HCT116 (cell line): ENCODE measurements around the gene NPFFR1. TPM values are rescaled to one million over a fixed set of nuclear protein-coding genes. Genes with fewer than 3 reads are reported as not detected.

Source experiments
- ATAC-seq: fragments of 200-7000 bp; cut with Tn5 transposase; 2 replicates; pipeline ENCODE4 v1.9.1; 2020; ENCODE audit warnings: mild to moderate bottlenecking, moderate library complexity
- BruUV-seq: library from RNA; stranded (reverse); fragments of 400-500 nt; replicated peaks from 2 replicates; lab custom pipeline; 2021; lab: Mats Ljungman, UMichigan
- CTCF ChIA-PET: fragments of 300-600 bp; sonication (Branson Sonifier 250); formaldehyde crosslinking; loops from one replicate; lab custom pipeline; 2021; ENCODE audit warnings: antibody characterized with exemption; lab: Charles Lee
- POLR2A ChIA-PET: fragments of 300-600, 350-600 bp; sonication (Branson Sonifier 250); formaldehyde crosslinking; loops from one replicate; lab custom pipeline; 2021; ENCODE audit warnings: antibody characterized with exemption; lab: Charles Lee
- RAD21 ChIA-PET, 2 experiments: fragments of 300-600 bp; sonication (Branson Sonifier 250); formaldehyde crosslinking; loops; one replicate each; lab custom pipeline; 2023; ENCODE audit warnings: low total read pairs in 2 of 2; ENCODE audit not compliant: uncharacterized antibody in 2 of 2, unreplicated experiment in 2 of 2, low non-redundant PET in 1 of 2; lab: Charles Lee
- DNase-seq: peaks from one replicate; pipeline ENCODE4 v3.0.0-alpha.2; 2010; ENCODE audit warnings: low read depth, low spot score
- H2AFZ ChIP-seq: fragments of 200-600 bp; shearing (Covaris generic), sonication (generic); 2 replicates; pipeline ENCODE4 v1.6.1; 2017; ENCODE audit warnings: low read depth, mixed run types, mixed read lengths, antibody characterized with exemption, low read length; ENCODE audit not compliant: poor library complexity, severe bottlenecking
- H3K27ac ChIP-seq: 2 replicates; pipeline ENCODE4 v1.5.1; 2012; ENCODE audit warnings: low read depth, low read length
- H3K27me3 ChIP-seq: fragments of 200-600 bp; sonication (generic); 2 replicates; pipeline ENCODE4 v1.6.1; 2016; ENCODE audit warnings: mixed run types, low read length, mixed read lengths; ENCODE audit not compliant: insufficient read depth
- H3K36me3 ChIP-seq, 2 experiments: fragments of 200-500 bp in 1 of 2; fragments of 200-600 bp in 1 of 2; sonication (Bioruptor generic) in 1 of 2; sonication (generic) in 1 of 2; 2 replicates each; pipeline versions ENCODE4 v1.5.1 to v1.6.1; 2014 to 2016; ENCODE audit warnings: low read length in 2 of 2, inconsistent platforms in 1 of 2, mixed read lengths in 1 of 2, mixed run types in 1 of 2; ENCODE audit not compliant: insufficient read depth in 2 of 2, control insufficient read depth in 1 of 2
- H3K4me1 ChIP-seq, 2 experiments: fragments of 200-600 bp in 1 of 2; sonication (generic) in 1 of 2; 2 replicates each; pipeline versions ENCODE4 v1.5.1 to v1.6.1; 2012 to 2017; ENCODE audit warnings: low read length in 2 of 2, inconsistent platforms in 1 of 2, mild to moderate bottlenecking in 1 of 2, mixed read lengths in 1 of 2, mixed run types in 1 of 2, moderate library complexity in 1 of 2; ENCODE audit not compliant: insufficient read depth in 2 of 2, control insufficient read depth in 1 of 2
- H3K4me2 ChIP-seq: fragments of 200-600 bp; sonication (generic); 2 replicates; pipeline ENCODE4 v1.6.1; 2017; ENCODE audit warnings: mixed run types, low read length, mixed read lengths
- H3K4me3 ChIP-seq, 2 experiments: fragments of 200-600 bp in 1 of 2; sonication (generic) in 1 of 2; replicated peaks in 1 of 2; 2 replicates each; pipeline ENCODE4 v1.5.1; 2011 to 2016; ENCODE audit warnings: low read length in 2 of 2, control low read depth in 1 of 2, low read depth in 1 of 2, mild to moderate bottlenecking in 1 of 2, mixed read lengths in 1 of 2, mixed run types in 1 of 2
- H3K79me2 ChIP-seq: fragments of 200-600 bp; sonication (generic); 2 replicates; pipeline ENCODE4 v1.6.1; 2017; ENCODE audit warnings: mild to moderate bottlenecking, mixed run types, low read length, moderate library complexity, mixed read lengths; ENCODE audit not compliant: insufficient read depth
- H3K9ac ChIP-seq: fragments of 200-600 bp; sonication (generic); 2 replicates; pipeline ENCODE4 v1.6.1; 2016; ENCODE audit warnings: low read length, mixed read lengths
- H3K9me2 ChIP-seq: fragments of 200-600 bp; sonication (generic), shearing (Covaris generic); 2 replicates; pipeline ENCODE4 v1.6.1; 2017; ENCODE audit warnings: mixed run types, mild to moderate bottlenecking, moderate library complexity; ENCODE audit not compliant: insufficient read depth
- H3K9me3 ChIP-seq, 2 experiments: fragments of 200-500 bp in 1 of 2; fragments of 200-600 bp in 1 of 2; sonication (Bioruptor generic) in 1 of 2; sonication (generic) in 1 of 2; 2 replicates each; pipeline ENCODE4 v1.6.1; 2014 to 2017; ENCODE audit warnings: low read length in 2 of 2, mixed read lengths in 2 of 2, inconsistent platforms in 1 of 2, low read depth in 1 of 2, mild to moderate bottlenecking in 1 of 2, mixed run types in 1 of 2, moderate library complexity in 1 of 2; ENCODE audit not compliant: control insufficient read depth in 1 of 2, insufficient read depth in 1 of 2
- H4K20me1 ChIP-seq: fragments of 200-600 bp; sonication (generic), shearing (Covaris generic); 2 replicates; pipeline ENCODE4 v1.6.1; 2017; ENCODE audit warnings: mixed run types, mild to moderate bottlenecking, moderate library complexity; ENCODE audit not compliant: insufficient read depth
- CEBPB ChIP-seq: IDR thresholded peaks from 2 replicates; pipeline ENCODE4 v1.6.1; 2012; ENCODE audit warnings: low read depth
- EGR1 ChIP-seq: IDR thresholded peaks from 2 replicates; pipeline ENCODE4 v1.6.1; 2012; ENCODE audit warnings: low read depth
- EZH2phosphoT487 ChIP-seq: fragments of 200-600 bp; IDR thresholded peaks from 2 replicates; pipeline ENCODE4 v1.6.1; 2018; ENCODE audit warnings: antibody characterized with exemption, borderline replicate concordance
- FOSL1 ChIP-seq: IDR thresholded peaks from 2 replicates; pipeline ENCODE4 v1.6.1; 2012; ENCODE audit warnings: low read depth
- JUND ChIP-seq: IDR thresholded peaks from 2 replicates; pipeline ENCODE4 v1.6.1; 2012
- POLR2AphosphoS5 ChIP-seq: IDR thresholded peaks from 2 replicates; pipeline ENCODE4 v1.6.1; 2011; ENCODE audit warnings: mild to moderate bottlenecking, low read depth, low read length, moderate library complexity
- RAD21 ChIP-seq: IDR thresholded peaks from 2 replicates; pipeline ENCODE4 v1.6.1; 2012; ENCODE audit warnings: low read depth, mild to moderate bottlenecking
- SIN3A ChIP-seq: IDR thresholded peaks from 2 replicates; pipeline ENCODE4 v1.6.1; 2012; ENCODE audit warnings: low read depth
- SP1 ChIP-seq: IDR thresholded peaks from 2 replicates; pipeline ENCODE4 v1.6.1; 2012; ENCODE audit warnings: low read depth
- SRF ChIP-seq: IDR thresholded peaks from 2 replicates; pipeline ENCODE4 v1.6.1; 2012; ENCODE audit warnings: low read depth
- TCF7L2 ChIP-seq: IDR thresholded peaks from 2 replicates; pipeline ENCODE4 v1.7.0; 2011; ENCODE audit warnings: borderline replicate concordance, inconsistent platforms; ENCODE audit not compliant: insufficient read depth, insufficient read length; ENCODE audit errors: extremely low read depth
- YY1 ChIP-seq: IDR thresholded peaks from 2 replicates; pipeline ENCODE4 v1.6.1; 2011; ENCODE audit warnings: low read length, low read depth, moderate library complexity, mild to moderate bottlenecking; ENCODE audit not compliant: insufficient replicate concordance; ENCODE audit errors: extremely low read depth
- ZFX ChIP-seq: fragments of 450-650 bp; IDR thresholded peaks from 2 replicates; pipeline ENCODE4 v1.6.1; 2017
- ZNF274 ChIP-seq: fragments of 200-500 bp; sonication (Bioruptor generic); IDR thresholded peaks from 2 replicates; pipeline ENCODE4 v1.6.1; 2014; ENCODE audit warnings: mild to moderate bottlenecking, low read depth, low read length, inconsistent platforms
- intact Hi-C: fragments of 100-400 bp; cut with micrococcal nuclease; formaldehyde crosslinking; loops from 2 replicates; pipeline ENCODE4 v1.10.0; 2022
- total RNA-seq: library from RNA; stranded (reverse); gene quantifications from one replicate; pipeline ENCODE4 v1.2.1, GENCODE V29; 2021; ENCODE audit not compliant: unreplicated experiment
- TF ChIP-seq, protein P1 (sequence below), 3 experiments: fragments of 200-600 bp in 1 of 3; sonication (generic) in 1 of 3; IDR thresholded peaks in 2 of 3; conservative IDR thresholded peaks in 1 of 3; 2 replicates each; pipeline ENCODE4 v1.5.1; 2012 to 2017; ENCODE audit warnings: low read depth in 2 of 3, low read length in 2 of 3, antibody characterized with exemption in 1 of 3, borderline replicate concordance in 1 of 3, control low read depth in 1 of 3, mild to moderate bottlenecking in 1 of 3, mixed read lengths in 1 of 3, mixed run types in 1 of 3, moderate library complexity in 1 of 3; ENCODE audit not compliant: insufficient read depth in 1 of 3
- TF ChIP-seq, protein P2 (sequence below): IDR thresholded peaks from 2 replicates; pipeline ENCODE4 v1.6.1; 2012
- TF ChIP-seq, protein P3 (sequence below): IDR thresholded peaks from 2 replicates; pipeline ENCODE4 v1.6.1; 2011; ENCODE audit warnings: mild to moderate bottlenecking, low read length, moderate library complexity; ENCODE audit not compliant: insufficient replicate concordance; ENCODE audit errors: extremely low read depth
- TF ChIP-seq, protein P4 (sequence below): IDR thresholded peaks from 2 replicates; pipeline ENCODE4 v1.6.1; 2012; ENCODE audit warnings: low read depth

Gene NPFFR1
- total RNA-seq, 1 experiment from 2014 or later = 0.02 TPM

DNA sequence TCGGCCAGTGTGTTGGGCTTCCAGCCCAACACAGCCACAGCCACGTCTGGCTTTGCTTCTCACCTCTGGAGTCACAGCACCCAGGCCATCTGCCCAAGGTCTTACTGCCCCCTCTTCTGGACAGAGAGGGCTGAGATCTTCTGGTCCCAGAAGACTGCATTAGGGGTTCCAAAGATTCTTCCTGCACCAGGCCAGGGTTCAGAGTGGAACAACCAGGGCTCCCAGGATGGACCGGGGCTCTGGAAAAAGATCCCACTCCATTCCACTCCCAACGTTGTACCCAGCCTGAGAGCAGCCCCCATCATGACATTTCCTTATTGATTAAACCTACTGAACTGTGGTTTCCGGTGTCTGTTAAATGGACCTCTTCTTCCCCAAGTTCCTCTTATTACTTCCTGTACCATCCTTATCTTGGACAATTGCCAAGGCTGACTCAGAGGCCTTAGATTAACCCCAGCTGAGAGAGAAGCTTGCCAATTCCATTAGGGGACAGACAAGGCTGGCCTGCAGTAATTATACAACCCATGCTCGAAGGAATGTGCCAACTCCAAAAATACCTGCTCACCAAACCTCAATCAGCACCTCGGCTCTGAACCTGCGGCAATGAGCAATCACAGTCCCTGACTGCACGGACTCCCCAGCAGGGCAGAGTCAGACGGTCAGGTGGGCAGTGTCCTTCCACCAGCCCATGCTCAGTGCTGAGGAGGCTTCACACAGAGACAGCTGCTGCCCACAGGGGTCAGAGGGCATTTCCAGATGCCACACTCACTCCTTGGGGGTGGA, 47.9 kb upstream of the NPFFR1 start:
- Histone ChIP-seq H3K4me3 (peak overlapping the region in 1 of 2 experiments; percentile 35; a peak in 2 of 4 replicates), H3K9me3 (no peaks in the 10 kb centered on the region), H3K9ac (peak overlapping the region; percentile 24), H3K27ac (peak overlapping the region; percentile 43), H3K36me3 (no peaks in the 10 kb centered on the region), H3K9me2 (no peaks in the 10 kb centered on the region), H2AFZ (no peak overlapping the region), H3K4me2 (peak overlapping the region; percentile 75), H3K4me1 (peaks cover 24 to 29% of the 10 kb centered on the region in 2 experiments), H4K20me1 (peaks cover 4% of the 10 kb centered on the region; the same call in 1 of the 2 replicates), H3K79me2 (no peaks in the 10 kb centered on the region; the same call in 1 of the 2 replicates), H3K27me3 (no peaks in the 10 kb centered on the region)
- no TSS peak for BruUV-seq
- intact Hi-C loops = loop anchor here (1.0 to 5.0 kb wide), 2 partner anchors 59 to 110 kb away; no protein-coding TSS in a partner anchor
- DNase-seq (peak; percentile 96), ATAC-seq (peak; percentile 87)
- ChIA-PET POLR2A (no interaction called here), RAD21 (interaction anchor here in 1 of 2 experiments (1.1 kb wide), 1 partner anchor 112 kb away, joined by 3 read pairs; no protein-coding TSS in a partner anchor), CTCF (interaction anchor here (0.9 to 1.6 kb wide), 5 partner anchors 16 to 112 kb away, joined by 3 to 5 read pairs (median 4); no protein-coding TSS in a partner anchor)
- TF ChIP-seq ZNF274 (no peak), SIN3A (peak; percentile 96), SRF (peak; percentile 67; the same call in 1 of the 2 replicates), YY1 (peak; percentile 53), POLR2AphosphoS5 (peak; percentile 74; the same call in 1 of the 2 replicates), CEBPB (peak; percentile 83), JUND (peak; percentile 90), FOSL1 (peak; percentile 92), EZH2phosphoT487 (no peak), TCF7L2 (no peak), ZFX (no peak), EGR1 (no peak), SP1 (peak; percentile 94), RAD21 (peak; percentile 76)
- TF ChIP-seq, protein P1, sequence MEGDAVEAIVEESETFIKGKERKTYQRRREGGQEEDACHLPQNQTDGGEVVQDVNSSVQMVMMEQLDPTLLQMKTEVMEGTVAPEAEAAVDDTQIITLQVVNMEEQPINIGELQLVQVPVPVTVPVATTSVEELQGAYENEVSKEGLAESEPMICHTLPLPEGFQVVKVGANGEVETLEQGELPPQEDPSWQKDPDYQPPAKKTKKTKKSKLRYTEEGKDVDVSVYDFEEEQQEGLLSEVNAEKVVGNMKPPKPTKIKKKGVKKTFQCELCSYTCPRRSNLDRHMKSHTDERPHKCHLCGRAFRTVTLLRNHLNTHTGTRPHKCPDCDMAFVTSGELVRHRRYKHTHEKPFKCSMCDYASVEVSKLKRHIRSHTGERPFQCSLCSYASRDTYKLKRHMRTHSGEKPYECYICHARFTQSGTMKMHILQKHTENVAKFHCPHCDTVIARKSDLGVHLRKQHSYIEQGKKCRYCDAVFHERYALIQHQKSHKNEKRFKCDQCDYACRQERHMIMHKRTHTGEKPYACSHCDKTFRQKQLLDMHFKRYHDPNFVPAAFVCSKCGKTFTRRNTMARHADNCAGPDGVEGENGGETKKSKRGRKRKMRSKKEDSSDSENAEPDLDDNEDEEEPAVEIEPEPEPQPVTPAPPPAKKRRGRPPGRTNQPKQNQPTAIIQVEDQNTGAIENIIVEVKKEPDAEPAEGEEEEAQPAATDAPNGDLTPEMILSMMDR (IDR thresholded peaks at IDR 0.05 in 2 of 3, conservative IDR thresholded peaks at IDR 0.05 in 1 of 3; ENCODE audit: borderline replicate concordance in 1 of 3, insufficient read depth in 1 of 3, low read depth in 2 of 3, low read length in 2 of 3) = peak; percentile 49 to 62 (median 54); a peak in 5 of 6 replicates
- TF ChIP-seq, protein P2, sequence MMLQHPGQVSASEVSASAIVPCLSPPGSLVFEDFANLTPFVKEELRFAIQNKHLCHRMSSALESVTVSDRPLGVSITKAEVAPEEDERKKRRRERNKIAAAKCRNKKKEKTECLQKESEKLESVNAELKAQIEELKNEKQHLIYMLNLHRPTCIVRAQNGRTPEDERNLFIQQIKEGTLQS = no peak
- TF ChIP-seq, protein P3, sequence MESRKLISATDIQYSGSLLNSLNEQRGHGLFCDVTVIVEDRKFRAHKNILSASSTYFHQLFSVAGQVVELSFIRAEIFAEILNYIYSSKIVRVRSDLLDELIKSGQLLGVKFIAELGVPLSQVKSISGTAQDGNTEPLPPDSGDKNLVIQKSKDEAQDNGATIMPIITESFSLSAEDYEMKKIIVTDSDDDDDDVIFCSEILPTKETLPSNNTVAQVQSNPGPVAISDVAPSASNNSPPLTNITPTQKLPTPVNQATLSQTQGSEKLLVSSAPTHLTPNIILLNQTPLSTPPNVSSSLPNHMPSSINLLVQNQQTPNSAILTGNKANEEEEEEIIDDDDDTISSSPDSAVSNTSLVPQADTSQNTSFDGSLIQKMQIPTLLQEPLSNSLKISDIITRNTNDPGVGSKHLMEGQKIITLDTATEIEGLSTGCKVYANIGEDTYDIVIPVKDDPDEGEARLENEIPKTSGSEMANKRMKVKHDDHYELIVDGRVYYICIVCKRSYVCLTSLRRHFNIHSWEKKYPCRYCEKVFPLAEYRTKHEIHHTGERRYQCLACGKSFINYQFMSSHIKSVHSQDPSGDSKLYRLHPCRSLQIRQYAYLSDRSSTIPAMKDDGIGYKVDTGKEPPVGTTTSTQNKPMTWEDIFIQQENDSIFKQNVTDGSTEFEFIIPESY = peak; percentile 13
- TF ChIP-seq, protein P4, sequence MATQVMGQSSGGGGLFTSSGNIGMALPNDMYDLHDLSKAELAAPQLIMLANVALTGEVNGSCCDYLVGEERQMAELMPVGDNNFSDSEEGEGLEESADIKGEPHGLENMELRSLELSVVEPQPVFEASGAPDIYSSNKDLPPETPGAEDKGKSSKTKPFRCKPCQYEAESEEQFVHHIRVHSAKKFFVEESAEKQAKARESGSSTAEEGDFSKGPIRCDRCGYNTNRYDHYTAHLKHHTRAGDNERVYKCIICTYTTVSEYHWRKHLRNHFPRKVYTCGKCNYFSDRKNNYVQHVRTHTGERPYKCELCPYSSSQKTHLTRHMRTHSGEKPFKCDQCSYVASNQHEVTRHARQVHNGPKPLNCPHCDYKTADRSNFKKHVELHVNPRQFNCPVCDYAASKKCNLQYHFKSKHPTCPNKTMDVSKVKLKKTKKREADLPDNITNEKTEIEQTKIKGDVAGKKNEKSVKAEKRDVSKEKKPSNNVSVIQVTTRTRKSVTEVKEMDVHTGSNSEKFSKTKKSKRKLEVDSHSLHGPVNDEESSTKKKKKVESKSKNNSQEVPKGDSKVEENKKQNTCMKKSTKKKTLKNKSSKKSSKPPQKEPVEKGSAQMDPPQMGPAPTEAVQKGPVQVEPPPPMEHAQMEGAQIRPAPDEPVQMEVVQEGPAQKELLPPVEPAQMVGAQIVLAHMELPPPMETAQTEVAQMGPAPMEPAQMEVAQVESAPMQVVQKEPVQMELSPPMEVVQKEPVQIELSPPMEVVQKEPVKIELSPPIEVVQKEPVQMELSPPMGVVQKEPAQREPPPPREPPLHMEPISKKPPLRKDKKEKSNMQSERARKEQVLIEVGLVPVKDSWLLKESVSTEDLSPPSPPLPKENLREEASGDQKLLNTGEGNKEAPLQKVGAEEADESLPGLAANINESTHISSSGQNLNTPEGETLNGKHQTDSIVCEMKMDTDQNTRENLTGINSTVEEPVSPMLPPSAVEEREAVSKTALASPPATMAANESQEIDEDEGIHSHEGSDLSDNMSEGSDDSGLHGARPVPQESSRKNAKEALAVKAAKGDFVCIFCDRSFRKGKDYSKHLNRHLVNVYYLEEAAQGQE = no peak
